H9 (cell line): Measurements from ENCODE around the gene MYO10. TPM values are rescaled to one million over a fixed set of nuclear protein-coding genes. Genes with fewer than 3 reads are reported as not detected.

Source experiments
- DNase-seq: peaks from one replicate; pipeline ENCODE4 v3.0.0-alpha.2; 2017
- H2AFZ ChIP-seq: one replicate; pipeline ENCODE4 v1.6.1; 2013; ENCODE audit warnings: mild to moderate bottlenecking, low read length, control low read depth, moderate library complexity
- H2AK5ac ChIP-seq: 2 replicates; pipeline ENCODE4 v1.6.1; 2013; ENCODE audit warnings: low read length, control low read depth, mixed read lengths; ENCODE audit not compliant: insufficient read length
- H2BK120ac ChIP-seq: one replicate; pipeline ENCODE4 v1.6.1; 2013; ENCODE audit warnings: low read depth, mild to moderate bottlenecking, low read length, control low read depth, inconsistent platforms; ENCODE audit not compliant: poor library complexity, severe bottlenecking
- H2BK12ac ChIP-seq: 2 replicates; pipeline ENCODE4 v1.6.1; 2013; ENCODE audit warnings: low read length, control low read depth, mixed read lengths, low read depth; ENCODE audit not compliant: insufficient read length
- H2BK15ac ChIP-seq: 2 replicates; pipeline ENCODE4 v1.6.1; 2013; ENCODE audit warnings: low read depth, low read length, control low read depth
- H2BK20ac ChIP-seq: one replicate; pipeline ENCODE4 v1.6.1; 2013; ENCODE audit warnings: low read depth, mild to moderate bottlenecking, low read length, control low read depth, inconsistent platforms; ENCODE audit not compliant: poor library complexity, severe bottlenecking
- H2BK5ac ChIP-seq: 2 replicates; pipeline ENCODE4 v1.6.1; 2013; ENCODE audit warnings: low read length, control low read depth, mixed read lengths; ENCODE audit not compliant: insufficient read length
- H3K14ac ChIP-seq: 2 replicates; pipeline ENCODE4 v1.6.1; 2013; ENCODE audit warnings: low read length, control low read depth; ENCODE audit not compliant: insufficient read depth
- H3K18ac ChIP-seq: 2 replicates; pipeline ENCODE4 v1.6.1; 2013; ENCODE audit warnings: low read depth, mild to moderate bottlenecking, mixed read lengths, low read length, control low read depth; ENCODE audit not compliant: insufficient read length
- H3K23ac ChIP-seq: 2 replicates; pipeline ENCODE4 v1.6.1; 2013; ENCODE audit warnings: low read length, control low read depth, mixed read lengths, low read depth; ENCODE audit not compliant: insufficient read length
- H3K23me2 ChIP-seq: 2 replicates; pipeline ENCODE4 v1.6.1; 2013; ENCODE audit warnings: low read depth, mild to moderate bottlenecking, mixed read lengths, low read length, control low read depth; ENCODE audit not compliant: insufficient read length, poor library complexity, severe bottlenecking
- H3K27ac ChIP-seq: 2 replicates; pipeline ENCODE4 v1.5.1; 2013; ENCODE audit warnings: low read length, control low read depth, mixed read lengths, low read depth; ENCODE audit not compliant: insufficient read length
- H3K27me3 ChIP-seq: 2 replicates; pipeline ENCODE4 v1.6.1; 2013; ENCODE audit warnings: low read length, control low read depth, inconsistent platforms; ENCODE audit not compliant: insufficient read depth
- H3K4ac ChIP-seq: 2 replicates; pipeline ENCODE4 v1.6.1; 2013; ENCODE audit warnings: low read depth, mild to moderate bottlenecking, control low read depth, inconsistent platforms, low read length, moderate library complexity
- H3K4me1 ChIP-seq: 2 replicates; pipeline ENCODE4 v1.6.1; 2013; ENCODE audit warnings: low read length, control low read depth, inconsistent platforms; ENCODE audit not compliant: insufficient read depth
- H3K4me2 ChIP-seq: 2 replicates; pipeline ENCODE4 v1.6.1; 2013; ENCODE audit warnings: low read length, control low read depth, mixed read lengths; ENCODE audit not compliant: insufficient read length, insufficient read depth
- H3K56ac ChIP-seq: 2 replicates; pipeline ENCODE4 v1.6.1; 2013; ENCODE audit warnings: low read depth, mild to moderate bottlenecking, mixed read lengths, low read length, control low read depth; ENCODE audit not compliant: insufficient read length
- H3K79me1 ChIP-seq: 2 replicates; pipeline ENCODE4 v1.6.1; 2013; ENCODE audit warnings: low read depth, mild to moderate bottlenecking, moderate library complexity, low read length, control low read depth, inconsistent platforms; ENCODE audit not compliant: insufficient read depth, poor library complexity, severe bottlenecking
- H3K79me2 ChIP-seq: 2 replicates; pipeline ENCODE4 v1.6.1; 2013; ENCODE audit warnings: low read length, control low read depth, inconsistent platforms; ENCODE audit not compliant: insufficient read depth
- H3K9ac ChIP-seq: 2 replicates; pipeline ENCODE4 v1.6.1; 2013; ENCODE audit warnings: low read length, control low read depth, mixed read lengths; ENCODE audit not compliant: insufficient read length; ENCODE audit errors: extremely low read depth
- H3K9me3 ChIP-seq: one replicate; pipeline ENCODE4 v1.6.1; 2013; ENCODE audit warnings: low read depth, low read length, inconsistent platforms; ENCODE audit not compliant: control insufficient read depth
- H3T11ph ChIP-seq: one replicate; pipeline ENCODE4 v1.6.1; 2013; ENCODE audit warnings: mild to moderate bottlenecking, low read length, control low read depth, inconsistent platforms
- H4K20me1 ChIP-seq: one replicate; pipeline ENCODE4 v1.6.1; 2013; ENCODE audit not compliant: control insufficient read depth, insufficient read length, insufficient read depth
- H4K5ac ChIP-seq: 2 replicates; pipeline ENCODE4 v1.6.1; 2013; ENCODE audit warnings: low read depth, mild to moderate bottlenecking, mixed read lengths, low read length, control low read depth; ENCODE audit not compliant: insufficient read length
- H4K8ac ChIP-seq: replicated peaks from 2 replicates; pipeline ENCODE4 v1.6.1; 2013; ENCODE audit warnings: low read length, control low read depth, mixed read lengths, low read depth; ENCODE audit not compliant: insufficient read length
- H4K91ac ChIP-seq: 2 replicates; pipeline ENCODE4 v1.6.1; 2013; ENCODE audit warnings: low read depth, mild to moderate bottlenecking, moderate library complexity, mixed read lengths, low read length, control low read depth; ENCODE audit not compliant: insufficient read length
- H3K27ac Mint-ChIP-seq, 3 experiments: 2 replicates in 2 of 3; 3 replicates in 1 of 3; pipeline ENCODE4 v1.8.0; 2020 to 2021; ENCODE audit warnings: mixed read lengths in 3 of 3, mild to moderate bottlenecking in 1 of 3, moderate library complexity in 1 of 3
- H3K27me3 Mint-ChIP-seq: 2 replicates; pipeline ENCODE4 v1.8.0; 2021; ENCODE audit warnings: low read depth, mild to moderate bottlenecking, moderate library complexity, mixed read lengths
- H3K36me3 Mint-ChIP-seq, 3 experiments: 2 replicates in 2 of 3; 3 replicates in 1 of 3; pipeline ENCODE4 v1.8.0; 2020 to 2021; ENCODE audit warnings: low read depth in 3 of 3, mixed read lengths in 3 of 3; ENCODE audit not compliant: insufficient read depth in 1 of 3
- H3K4me1 Mint-ChIP-seq, 2 experiments: 2 replicates each; pipeline ENCODE4 v1.8.0; 2020; ENCODE audit warnings: mixed read lengths in 2 of 2
- H3K4me3 Mint-ChIP-seq, 2 experiments: 2 replicates in 1 of 2; 3 replicates in 1 of 2; pipeline ENCODE4 v1.8.0; 2020 to 2021; ENCODE audit warnings: mild to moderate bottlenecking in 2 of 2, mixed read lengths in 2 of 2, moderate library complexity in 1 of 2
- H3K9me3 Mint-ChIP-seq, 2 experiments: 2 replicates in 1 of 2; 3 replicates in 1 of 2; pipeline ENCODE4 v1.8.0; 2020; ENCODE audit warnings: mild to moderate bottlenecking in 2 of 2, mixed read lengths in 2 of 2, moderate library complexity in 1 of 2
- CTCF ChIP-seq: fragments of 200-600 bp; sonication (generic); conservative IDR thresholded peaks from 3 replicates; pipeline ENCODE4 v1.8.0; 2021; ENCODE audit warnings: antibody characterized with exemption, mild to moderate bottlenecking
- WGBS: extraction: QIAGEN DNeasy Blood & Tissue Kit; methylation state at CpG from one replicate; pipeline ENCODE4 v1.1.7; 2013; ENCODE audit warnings: missing lambda C conversion rate, low lambda C conversion rate, mixed read lengths; ENCODE audit not compliant: insufficient read length; ENCODE audit errors: extremely low coverage; 5-methylcytosine and 5-hydroxymethylcytosine counted together
- total RNA-seq: library from RNA; stranded (reverse); gene quantifications from 2 replicates; pipeline ENCODE4 v1.2.1, GENCODE V29; 2021

Gene MYO10
- total RNA-seq, 1 experiment from 2014 or later: 127 TPM

GRCh38 chr5:16953729-16954128, 17.6 kb upstream of the MYO10 start:
- no peak overlapping the region for H4K8ac ChIP-seq
- no peaks in the 10 kb centered on the region for H3K79me2 ChIP-seq
- no CpG with 5 or more reads among the region's 9 CpGs for WGBS
- H2BK120ac ChIP-seq: no peak overlapping the region
- H3K27me3 ChIP-seq: no peaks in the 10 kb centered on the region
- no peak overlapping the region for H3K23ac ChIP-seq
- H3K4ac ChIP-seq: no peak overlapping the region
- H3K9me3 ChIP-seq: no peaks in the 10 kb centered on the region
- H2AK5ac ChIP-seq: no peak overlapping the region
- H3K36me3 Mint-ChIP-seq: no peaks in the 10 kb centered on the region
- H3K9me3 Mint-ChIP-seq: peaks cover 0 to 2% of the 10 kb centered on the region in 2 experiments; a peak in 2 of 5 replicates
- no peak overlapping the region for H3K18ac ChIP-seq
- no peak overlapping the region for H4K91ac ChIP-seq
- H3K9ac ChIP-seq: no peak overlapping the region
- no peak overlapping the region for H3K4me2 ChIP-seq
- H3K27ac ChIP-seq: no peak overlapping the region
- no peak overlapping the region for H2BK20ac ChIP-seq
- H4K20me1 ChIP-seq: no peaks in the 10 kb centered on the region
- H4K5ac ChIP-seq: no peak overlapping the region
- H3T11ph ChIP-seq: no peak overlapping the region
- H2BK15ac ChIP-seq: no peak overlapping the region
- no peaks in the 10 kb centered on the region for H3K79me1 ChIP-seq
- no peak overlapping the region for H3K4me3 Mint-ChIP-seq
- no peak overlapping the region for H3K56ac ChIP-seq
- no peak overlapping the region for H2BK5ac ChIP-seq
- peaks cover 4% of the 10 kb centered on the region in 2 experiments for H3K4me1 Mint-ChIP-seq
- H3K14ac ChIP-seq: no peak overlapping the region
- H2BK12ac ChIP-seq: no peak overlapping the region
- no peak overlapping the region for H3K27ac Mint-ChIP-seq
- DNase-seq: no peak
- no peaks in the 10 kb centered on the region for H3K4me1 ChIP-seq
- no peaks in the 10 kb centered on the region for H3K23me2 ChIP-seq
- no peak for TF ChIP-seq CTCF
- H2AFZ ChIP-seq: no peak overlapping the region
- peaks cover 2% of the 10 kb centered on the region; the same call in 1 of the 2 replicates for H3K27me3 Mint-ChIP-seq
